H1 (cell line): ENCODE measurements around the gene TGFBRAP1. TPM values are rescaled to one million over a fixed set of nuclear protein-coding genes. Genes with fewer than 3 reads are reported as not detected.
A peak's percentile ranks its signal among the peaks of the same experiment; 100 is the strongest.

ENCODE experiments used
- CTCF ChIA-PET: fragments of 300-600 bp; sonication (Branson Sonifier 250); formaldehyde crosslinking; loops from one replicate; lab custom pipeline; 2021; ENCODE audit not compliant: partially characterized antibody; lab: Charles Lee
- POLR2A ChIA-PET: fragments of 300-600 bp; sonication (Branson Sonifier 250); formaldehyde crosslinking; loops from one replicate; lab custom pipeline; 2021; ENCODE audit warnings: inconsistent platforms; ENCODE audit not compliant: partially characterized antibody; lab: Charles Lee
- DNase-seq, 2 experiments: peaks; one replicate each; pipeline versions ENCODE4 v3.0.0 to v3.0.0-alpha.2; 2010 to 2022; ENCODE audit warnings: low spot score in 2 of 2, low read depth in 1 of 2, mixed read lengths in 1 of 2
- FAIRE-seq: peaks from 2 replicates; lab custom pipeline; 2011; peaks lifted over from hg19 to GRCh38; lab: Jason Lieb, UNC
- H2AFZ ChIP-seq: 2 replicates; pipeline ENCODE4 v1.8.1; 2012; ENCODE audit warnings: low read length, inconsistent platforms
- H2AK5ac ChIP-seq: 2 replicates; pipeline ENCODE4 v1.6.1; 2013; ENCODE audit warnings: low read depth, low read length
- H2BK120ac ChIP-seq: replicated peaks from 2 replicates; pipeline ENCODE3; 2013; ENCODE audit warnings: low read depth, low read length, inconsistent platforms
- H2BK12ac ChIP-seq: 2 replicates; pipeline ENCODE4 v1.6.1; 2013; ENCODE audit warnings: low read depth, low read length
- H2BK15ac ChIP-seq: 2 replicates; pipeline ENCODE4 v1.6.1; 2013; ENCODE audit warnings: low read length
- H2BK20ac ChIP-seq: 2 replicates; pipeline ENCODE4 v1.6.1; 2013; ENCODE audit warnings: low read length
- H2BK5ac ChIP-seq: 2 replicates; pipeline ENCODE4 v1.6.1; 2013; ENCODE audit warnings: low read depth, low read length
- H3K14ac ChIP-seq: 2 replicates; pipeline ENCODE4 v1.6.1; 2013; ENCODE audit warnings: inconsistent platforms; ENCODE audit not compliant: insufficient read length
- H3K18ac ChIP-seq: 2 replicates; pipeline ENCODE4 v1.6.1; 2013; ENCODE audit warnings: low read length; ENCODE audit errors: extremely low read depth
- H3K23ac ChIP-seq: 2 replicates; pipeline ENCODE4 v1.6.1; 2013; ENCODE audit warnings: inconsistent platforms; ENCODE audit not compliant: insufficient read length
- H3K23me2 ChIP-seq: 2 replicates; pipeline ENCODE4 v1.6.1; 2013; ENCODE audit warnings: low read depth, low read length
- H3K27ac ChIP-seq: 2 replicates; pipeline ENCODE4 v1.6.1; 2011; ENCODE audit warnings: low read depth, low read length, inconsistent platforms
- H3K27me3 ChIP-seq, 4 experiments: replicated peaks in 1 of 4; 1 replicate in 1 of 4; 2 replicates in 3 of 4; pipeline versions ENCODE4 v1.6.1 to v1.8.1; 2011 to 2013; ENCODE audit warnings: low read length in 3 of 4, mild to moderate bottlenecking in 3 of 4, inconsistent platforms in 2 of 4, mixed read lengths in 2 of 4, moderate library complexity in 1 of 4; ENCODE audit not compliant: control insufficient read depth in 3 of 4, insufficient read depth in 3 of 4; ENCODE audit errors: extremely low read depth in 1 of 4
- H3K36me3 ChIP-seq, 4 experiments: 2 replicates each; pipeline versions ENCODE4 v1.6.1 to v1.8.1; 2011 to 2013; ENCODE audit warnings: mild to moderate bottlenecking in 4 of 4, low read length in 3 of 4, moderate library complexity in 2 of 4, control low read depth in 1 of 4, inconsistent platforms in 1 of 4; ENCODE audit not compliant: insufficient read depth in 4 of 4, control insufficient read depth in 2 of 4
- H3K4ac ChIP-seq: replicated peaks from 2 replicates; pipeline ENCODE3; 2013; ENCODE audit warnings: low read length, low read depth, mixed read lengths, inconsistent platforms; ENCODE audit not compliant: insufficient read length
- H3K4me1 ChIP-seq, 4 experiments: replicated peaks in 1 of 4; 1 replicate in 1 of 4; 2 replicates in 3 of 4; pipeline versions ENCODE4 v1.6.1 to v1.8.1; 2011 to 2013; ENCODE audit warnings: low read length in 3 of 4, inconsistent platforms in 2 of 4, mixed read lengths in 1 of 4; ENCODE audit not compliant: insufficient read depth in 4 of 4, control insufficient read depth in 3 of 4
- H3K4me2 ChIP-seq, 2 experiments: 2 replicates each; pipeline versions ENCODE4 v1.6.1 to v1.8.1; 2011 to 2013; ENCODE audit warnings: low read depth in 2 of 2, low read length in 2 of 2, control low read depth in 1 of 2, inconsistent platforms in 1 of 2, mild to moderate bottlenecking in 1 of 2; ENCODE audit not compliant: insufficient read depth in 1 of 2
- H3K4me3 ChIP-seq, 4 experiments: fragments of 200-600, 300-600 bp in 1 of 4; sonication (generic), shearing (Covaris generic), sonication (Bioruptor Twin) in 1 of 4; 2 replicates each; pipeline versions ENCODE4 v1.5.1 to v1.8.1; 2011 to 2016; ENCODE audit warnings: low read length in 4 of 4, low read depth in 3 of 4, control low read depth in 2 of 4, inconsistent platforms in 2 of 4, mild to moderate bottlenecking in 2 of 4, mixed read lengths in 1 of 4, moderate library complexity in 1 of 4; ENCODE audit not compliant: insufficient read depth in 2 of 4; ENCODE audit errors: extremely low read depth in 1 of 4
- H3K56ac ChIP-seq: replicated peaks from 2 replicates; pipeline ENCODE3; 2013; ENCODE audit warnings: low read depth, mild to moderate bottlenecking, mixed read lengths, low read length, inconsistent platforms; ENCODE audit not compliant: insufficient read length
- H3K79me1 ChIP-seq: 2 replicates; pipeline ENCODE4 v1.6.1; 2013; ENCODE audit warnings: low read depth, low read length, control low read depth
- H3K79me2 ChIP-seq, 2 experiments: 2 replicates each; pipeline versions ENCODE4 v1.6.1 to v1.8.1; 2012 to 2013; ENCODE audit warnings: low read length in 2 of 2, mild to moderate bottlenecking in 2 of 2, inconsistent platforms in 1 of 2; ENCODE audit not compliant: insufficient read depth in 2 of 2, control insufficient read depth in 1 of 2
- H3K9ac ChIP-seq, 4 experiments: replicated peaks in 1 of 4; 1 replicate in 1 of 4; 2 replicates in 3 of 4; pipeline versions ENCODE4 v1.6.1 to v1.8.1; 2011 to 2013; ENCODE audit warnings: low read depth in 3 of 4, low read length in 3 of 4, control low read depth in 2 of 4, mild to moderate bottlenecking in 2 of 4, moderate library complexity in 2 of 4, inconsistent platforms in 1 of 4; ENCODE audit errors: extremely low read depth in 1 of 4
- H3K9me3 ChIP-seq, 2 experiments: 2 replicates each; pipeline versions ENCODE4 v1.6.1 to v1.8.1; 2012 to 2013; ENCODE audit warnings: mild to moderate bottlenecking in 2 of 2, moderate library complexity in 2 of 2, control low read depth in 1 of 2, inconsistent platforms in 1 of 2, low read depth in 1 of 2, low read length in 1 of 2, mixed read lengths in 1 of 2; ENCODE audit not compliant: insufficient read depth in 2 of 2
- H4K20me1 ChIP-seq, 2 experiments: replicated peaks in 1 of 2; 2 replicates each; pipeline versions ENCODE3 to v1.8.1; 2011 to 2013; ENCODE audit warnings: inconsistent platforms in 2 of 2, low read length in 2 of 2, mild to moderate bottlenecking in 1 of 2; ENCODE audit not compliant: insufficient read depth in 2 of 2, control insufficient read depth in 1 of 2
- H4K5ac ChIP-seq: 2 replicates; pipeline ENCODE4 v1.6.1; 2013; ENCODE audit warnings: low read length, low read depth, mixed read lengths, inconsistent platforms; ENCODE audit not compliant: insufficient read length
- H4K8ac ChIP-seq: 2 replicates; pipeline ENCODE4 v1.8.0; 2013; ENCODE audit warnings: mild to moderate bottlenecking, moderate library complexity, low read length, inconsistent platforms; ENCODE audit not compliant: insufficient read depth; ENCODE audit errors: extremely low read depth
- H4K91ac ChIP-seq: replicated peaks from 2 replicates; pipeline ENCODE3; 2013; ENCODE audit warnings: low read length, mixed read lengths, inconsistent platforms; ENCODE audit not compliant: insufficient read length
- GTF2F1 ChIP-seq: IDR thresholded peaks from 2 replicates; pipeline ENCODE4 v1.6.1; 2012; ENCODE audit warnings: low read depth, low read length, improper control_type of control experiment, borderline replicate concordance
- MAFK ChIP-seq: IDR thresholded peaks from 2 replicates; pipeline ENCODE4 v1.6.1; 2012; ENCODE audit warnings: low read depth, mild to moderate bottlenecking, improper control_type of control experiment, low read length
- SUZ12 ChIP-seq: fragments of 200-600 bp; sonication (generic); IDR thresholded peaks from 2 replicates; pipeline ENCODE4 v1.6.1; 2012; ENCODE audit warnings: mild to moderate bottlenecking, inconsistent platforms, low read length, moderate library complexity, mixed read lengths
- WGBS, 2 experiments: shearing (Covaris generic) in 1 of 2; methylation state at CpG; one replicate each; pipeline versions ENCODE4 v1.1.6 to v1.1.7; 2013 to 2015; ENCODE audit warnings: low lambda C conversion rate in 2 of 2, mixed read lengths in 2 of 2, inconsistent platforms in 1 of 2, low coverage in 1 of 2, missing lambda C conversion rate in 1 of 2; ENCODE audit not compliant: insufficient replicate concordance in 2 of 2, insufficient coverage in 1 of 2, insufficient read length in 1 of 2; ENCODE audit errors: extremely low coverage in 1 of 2, missing lambda C conversion rate in 1 of 2; 5-methylcytosine and 5-hydroxymethylcytosine counted together
- polyA plus RNA-seq, 7 experiments: library from polyadenylated mRNA; depleted of rRNA in 3 of 7; stranded (reverse) in 5 of 7; unstranded in 2 of 7; fragments of >200 nt in 5 of 7; fragments of 200-250 nt in 2 of 7; gene quantifications; 1 replicate in 5 of 7; 2 replicates in 1 of 7; 4 replicates in 1 of 7; pipeline versions ENCODE4 v1.2.1 to v1.2.3, GENCODE V29; 2011 to 2013; ENCODE audit warnings: missing spikeins in 2 of 7, mixed read lengths in 2 of 7
- total RNA-seq: library from RNA; stranded (reverse); fragmentation: NEBNext Ultra II Directional; extraction: Animal tissue kit (Norgen Biotek cat#: 25700); gene quantifications from 2 replicates; pipeline ENCODE4 v1.2.1, GENCODE V29; 2021

The TGFBRAP1 gene
- total and polyA plus RNA-seq, 2 of the 8 experiments (the other 6 are each of a cell fraction or from before 2014, with no cell fraction given): 11.2 to 20.2 TPM

GRCh38 chr2:105235388-105236059 is 94.0 kb downstream of the TGFBRAP1 start:
- Histone ChIP-seq H2BK12ac (peak overlapping the region; percentile 52; the same call in 1 of the 2 replicates), H3K79me2 (no peaks in the 10 kb centered on the region), H3K27ac (no peak overlapping the region), H4K5ac (no peak overlapping the region), H3K9ac (no peak overlapping the region), H2BK20ac (no peak overlapping the region), H3K36me3 (no peaks in the 10 kb centered on the region), H4K8ac (no peak overlapping the region), H3K23me2 (no peaks in the 10 kb centered on the region), H3K18ac (no peak overlapping the region), H3K9me3 (no peaks in the 10 kb centered on the region), H3K27me3 (no peaks in the 10 kb centered on the region; a peak in 1 of 7 replicates), H2BK15ac (peak overlapping the region; percentile 34), H2BK5ac (no peak overlapping the region), H2AK5ac (no peak overlapping the region), H3K23ac (no peak overlapping the region), H4K20me1 (no peaks in the 10 kb centered on the region), H4K91ac (no peak overlapping the region), H3K4me2 (no peak overlapping the region), H3K79me1 (no peaks in the 10 kb centered on the region), H3K14ac (no peak overlapping the region), H2AFZ (peak overlapping the region; percentile 65), H3K4ac (no peak overlapping the region), H3K56ac (no peak overlapping the region), H3K4me1 (peaks cover 0 to 4% (median 0%) of the 10 kb centered on the region in 4 experiments; a peak in 2 of 7 replicates), H2BK120ac (no peak overlapping the region), H3K4me3 (no peak overlapping the region)
- ChIA-PET POLR2A (interaction anchor here (0.6 to 1.2 kb wide), 3 partner anchors 11 to 120 kb away, joined by 3 to 9 read pairs (median 4); no protein-coding TSS in a partner anchor), CTCF (interaction anchor here (0.7 to 16.9 kb wide), 29 partner anchors 8 to 268 kb away, joined by 3 to 541 read pairs (median 4); no protein-coding TSS in a partner anchor)
- peak; percentile 94 for FAIRE-seq
- peak; percentile 82 to 88 for DNase-seq
- 39% methylated on average over 12 of the region's 12 CpGs; no CpG with 5 or more reads in 1 of the 2 experiments for WGBS, 2 experiments
- TF ChIP-seq GTF2F1: no peak
- TF ChIP-seq SUZ12: no peak
- 0 out of 2 replicates have a peak, but pooled peaks have one; percentile 3 for TF ChIP-seq MAFK
